GM12864 (cell line): ENCODE data around the gene ABHD12.

ENCODE experiments used
- DNase-seq: peaks from one replicate; pipeline ENCODE4 v3.0.0-alpha.2; 2011; ENCODE audit warnings: low read depth
- H3K4me3 ChIP-seq: 2 replicates; pipeline ENCODE4 v1.5.1; 2011; ENCODE audit warnings: mild to moderate bottlenecking, low read depth, low read length, control low read depth
- CTCF ChIP-seq: IDR thresholded peaks from 2 replicates; pipeline ENCODE4 v1.5.1; 2011; ENCODE audit warnings: low read depth, mild to moderate bottlenecking, moderate library complexity, low read length, control low read depth, inconsistent platforms; ENCODE audit errors: missing control alignments

Gene ABHD12

DNA sequence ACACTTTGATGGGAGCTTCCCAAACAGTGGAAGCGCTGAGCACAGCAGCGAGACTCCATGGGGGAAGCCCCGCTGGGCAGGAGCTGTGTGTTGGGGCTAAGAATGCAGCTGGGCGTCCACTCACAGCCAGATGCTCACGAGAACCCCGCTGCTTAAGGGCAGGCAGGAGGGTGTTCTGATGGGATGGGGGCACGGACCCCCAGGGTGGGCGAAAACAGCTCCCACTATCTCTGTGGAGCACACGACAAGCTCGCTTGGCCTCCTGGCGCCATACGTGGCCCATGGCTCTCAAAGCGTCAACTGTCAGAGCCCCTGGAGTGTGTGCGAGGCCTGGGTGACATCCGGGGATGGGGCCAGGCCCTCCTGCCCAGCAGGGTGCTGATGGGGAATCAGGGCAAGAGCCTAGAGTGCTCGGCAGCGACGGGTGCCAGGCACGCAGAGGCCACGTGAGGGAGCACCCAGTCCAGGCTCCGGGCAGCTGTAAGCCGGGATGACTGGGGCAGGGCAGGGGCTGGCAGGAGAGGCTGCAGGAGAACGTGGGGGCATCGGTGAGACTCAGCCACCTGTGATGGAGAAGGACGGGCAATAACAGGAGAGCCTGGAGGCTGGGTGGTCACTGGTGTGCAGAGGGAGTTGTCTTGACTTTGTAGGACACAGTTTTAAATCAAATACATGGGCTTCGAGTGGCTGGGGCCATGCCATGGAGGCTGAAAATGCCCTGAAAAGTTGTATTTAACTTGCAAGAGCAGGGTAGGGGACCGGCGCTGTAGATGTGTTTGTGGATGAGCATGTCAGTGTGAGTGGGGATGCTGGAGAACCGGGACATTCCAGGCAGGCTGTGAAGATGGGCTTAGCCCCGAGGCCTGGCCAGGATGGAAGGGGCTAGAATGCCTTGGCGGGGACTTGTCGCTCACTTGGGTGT, 115.5 kb downstream of the ABHD12 start:
- no peak for DNase-seq
- no peak for TF ChIP-seq CTCF

DNA sequence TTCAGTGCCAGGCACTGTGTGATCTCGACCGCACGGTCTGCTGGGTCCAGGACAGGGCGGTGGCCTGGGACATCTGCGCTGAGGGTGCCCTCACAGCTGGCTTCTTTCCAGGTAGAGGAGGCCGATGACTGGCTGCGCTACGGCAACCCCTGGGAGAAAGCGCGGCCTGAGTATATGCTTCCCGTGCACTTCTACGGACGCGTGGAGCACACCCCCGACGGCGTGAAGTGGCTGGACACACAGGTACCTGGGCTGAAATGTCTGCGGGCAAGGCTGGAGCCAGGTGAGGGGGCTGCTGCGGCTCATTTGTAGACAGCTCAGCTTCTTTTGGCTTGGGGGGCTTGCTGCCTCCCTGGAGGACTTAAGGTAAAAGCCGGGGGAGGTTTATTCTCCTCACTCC, 116.2 kb downstream of the ABHD12 start:
- no peak for DNase-seq
- no peak overlapping the region for H3K4me3 ChIP-seq
- TF ChIP-seq CTCF = no peak

More for the DNA sequence above, 115.5 kb downstream of the ABHD12 start:
- H3K4me3 ChIP-seq = no peak overlapping the region

DNA sequence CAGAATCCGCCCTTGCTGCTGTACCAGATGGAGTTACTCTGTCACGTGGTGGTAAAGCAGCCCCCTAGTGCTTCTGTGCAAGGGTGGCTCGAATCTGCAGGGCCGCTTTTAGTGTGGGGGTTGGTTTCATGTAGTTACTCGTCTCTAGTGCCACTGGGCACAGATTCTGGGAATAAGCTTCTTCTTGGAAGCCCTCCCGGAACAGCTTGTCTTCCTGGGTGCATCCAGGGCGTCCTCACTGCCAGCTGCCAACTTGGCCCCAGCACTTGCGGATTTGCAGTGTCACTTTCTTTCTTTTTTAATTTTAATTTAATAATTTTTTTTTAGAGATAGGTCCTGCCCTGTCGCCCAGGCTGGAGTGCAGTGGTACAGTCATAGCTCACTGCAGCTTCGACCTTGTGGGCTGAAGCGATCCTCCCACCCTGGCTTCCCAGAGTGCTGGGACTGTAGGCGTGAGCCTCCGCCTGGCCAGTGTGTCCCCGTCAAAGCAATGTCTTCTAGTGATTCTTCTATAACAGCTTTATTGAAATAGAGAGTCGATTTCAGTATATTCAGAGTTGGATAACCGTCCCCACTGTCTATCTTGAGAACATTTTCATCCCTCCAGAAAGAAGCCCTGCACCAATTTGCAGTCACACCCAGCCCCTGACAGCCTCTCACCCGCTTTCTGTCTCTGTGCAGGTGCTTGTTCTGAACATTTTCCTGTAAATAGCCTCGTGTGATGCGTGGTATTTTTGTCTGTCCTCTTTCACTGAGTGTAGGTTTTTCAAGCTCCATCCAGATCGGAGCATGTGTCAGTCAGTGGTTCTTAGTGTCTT, 116.9 kb downstream of the ABHD12 start:
- DNase-seq = no peak
- TF ChIP-seq CTCF = no peak
- H3K4me3 ChIP-seq = no peak overlapping the region

DNA sequence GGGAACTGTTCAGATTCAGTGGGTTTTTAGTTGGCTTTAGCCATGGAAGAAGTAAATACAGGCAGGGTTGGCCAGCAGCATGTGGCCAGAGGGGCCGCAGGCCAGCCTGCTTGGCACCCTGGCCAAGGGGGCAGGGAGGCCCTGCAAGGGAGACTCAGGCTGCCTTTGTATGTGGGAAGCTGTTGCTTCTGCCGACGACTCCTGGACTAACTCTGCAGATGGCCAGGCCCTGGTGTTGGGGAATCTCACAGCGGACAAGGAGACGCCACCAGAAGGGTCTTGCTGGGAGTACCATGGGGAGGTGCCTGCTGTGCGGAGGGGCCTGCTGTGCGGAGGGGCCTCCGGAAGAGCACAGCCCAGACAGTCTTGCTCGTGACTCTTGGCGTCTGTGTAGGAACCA, 117.6 kb downstream of the ABHD12 start:
- no peak overlapping the region for H3K4me3 ChIP-seq
- no peak for TF ChIP-seq CTCF
- no peak for DNase-seq

DNA sequence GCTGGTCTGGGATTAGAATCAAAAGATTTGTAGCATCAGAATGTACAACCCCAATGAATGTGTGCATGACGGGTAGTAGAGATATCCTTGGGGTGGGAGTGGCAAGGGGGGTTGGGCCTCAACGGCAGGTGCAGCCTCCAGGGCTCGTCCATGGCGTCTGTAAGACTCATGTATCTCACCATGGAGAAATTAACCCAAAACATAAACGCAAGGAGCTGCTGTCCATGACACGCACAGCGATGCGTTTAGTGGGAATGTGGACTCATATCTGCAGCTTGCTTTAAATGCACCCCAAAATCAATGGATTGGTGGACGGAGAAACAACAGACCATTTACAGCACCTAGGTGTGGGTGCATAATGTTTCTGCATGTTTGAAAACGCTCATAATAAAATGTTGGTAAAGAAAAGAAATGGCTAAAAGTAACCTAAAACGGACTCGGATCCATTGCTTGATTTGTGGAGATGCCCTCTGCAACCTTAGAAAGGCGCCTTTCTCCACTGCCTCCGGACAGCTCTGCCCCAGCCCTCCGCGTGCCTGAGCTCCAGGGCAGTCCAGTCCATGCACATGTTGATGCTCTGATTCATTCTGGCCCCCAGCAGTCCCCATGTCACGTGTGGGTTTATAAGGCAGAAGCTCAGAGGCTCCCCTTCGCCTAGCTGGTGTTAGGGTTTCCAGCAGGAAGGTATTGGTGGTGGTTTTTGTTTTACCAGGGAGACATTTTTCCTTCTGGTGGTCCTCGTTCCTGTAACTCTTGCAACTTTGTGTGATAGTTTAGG, 118.2 kb downstream of the ABHD12 start:
- no peak for DNase-seq
- TF ChIP-seq CTCF = no peak
- H3K4me3 ChIP-seq = no peak overlapping the region

DNA sequence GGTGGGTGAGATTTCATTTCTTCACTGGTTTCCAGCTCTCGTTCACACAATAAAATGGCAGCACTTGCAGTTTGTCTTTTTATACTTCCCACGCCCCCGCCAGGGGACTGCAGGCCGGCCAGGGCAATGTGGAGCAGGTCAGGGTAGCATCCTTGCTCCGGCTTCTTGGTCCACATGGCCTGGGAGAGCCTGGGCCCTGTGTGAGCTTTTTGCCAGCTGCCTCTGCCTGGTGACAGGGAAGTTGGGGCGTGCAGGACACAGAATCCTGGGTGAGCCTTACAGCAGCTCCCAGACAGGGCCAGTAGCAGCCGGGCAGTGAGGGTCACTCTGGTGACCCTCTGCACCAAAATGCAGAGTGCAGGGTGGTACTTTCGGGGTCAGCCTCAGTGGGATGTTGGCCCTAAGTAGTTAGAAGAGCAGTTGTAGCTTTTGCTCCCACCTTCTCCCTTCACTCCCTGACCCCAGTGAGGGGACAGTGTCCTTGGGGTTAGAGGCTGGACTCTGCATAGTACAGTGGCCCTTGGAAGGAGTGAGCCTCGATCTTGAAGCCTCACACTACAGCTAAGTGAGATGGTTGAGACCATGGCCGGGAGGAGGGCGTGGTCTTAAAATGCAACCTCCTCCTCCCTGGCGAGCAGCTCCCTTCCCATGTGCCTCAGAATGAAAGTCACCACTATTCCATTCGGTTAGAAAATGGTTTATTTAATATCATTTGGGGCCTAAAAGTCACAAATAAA, 119.0 kb downstream of the ABHD12 start:
- no peak overlapping the region for H3K4me3 ChIP-seq
- TF ChIP-seq CTCF = no peak
- no peak for DNase-seq
